Activated CD4-positive, alpha-beta T cell treated with anti-CD3 and anti-CD28 coated beads, Interleukin-2, amount 50 U/mL, for 4 hours (primary cell): ENCODE data around the gene VAV2.

Source experiments
- DNase-seq, 2 experiments: peaks; one replicate each; pipeline ENCODE4 v3.0.0-alpha.2; 2020

VAV2 gene

GRCh38 chr9:133810556-133811195, 181.4 kb downstream of the VAV2 start:
- no peak for DNase-seq

- no peak for DNase-seq
Measured at GRCh38 chr9:133809335-133809734, 182.8 kb downstream of the VAV2 start.

GRCh38 chr9:133807818-133808217, 184.3 kb downstream of the VAV2 start:
- no peak for DNase-seq

- no peak for DNase-seq
Measured at GRCh38 chr9:133807037-133807436, 185.1 kb downstream of the VAV2 start.

- DNase-seq, result no peak
Measured at GRCh38 chr9:133806623-133807010, 185.5 kb downstream of the VAV2 start.

GRCh38 chr9:133805876-133806622, 186.1 kb downstream of the VAV2 start:
- DNase-seq, result no peak

- DNase-seq, result no peak
Measured at GRCh38 chr9:133804199-133804598, 187.9 kb downstream of the VAV2 start.

GRCh38 chr9:133803745-133804144, 188.4 kb downstream of the VAV2 start:
- no peak for DNase-seq

- no peak for DNase-seq
Measured at GRCh38 chr9:133803028-133803585, 189.0 kb downstream of the VAV2 start.

- DNase-seq, result no peak
Measured at GRCh38 chr9:133801739-133802138, 190.4 kb downstream of the VAV2 start.

- no peak for DNase-seq
Measured at GRCh38 chr9:133800266-133800665, 191.9 kb downstream of the VAV2 start.

GRCh38 chr9:133799716-133800115, 192.4 kb downstream of the VAV2 start:
- DNase-seq, result no peak

- no peak for DNase-seq
Measured at GRCh38 chr9:133799106-133799505, 193.0 kb downstream of the VAV2 start.

- no peak for DNase-seq
Measured at GRCh38 chr9:133798160-133798559, 194.0 kb downstream of the VAV2 start.

GRCh38 chr9:133797406-133798105, 194.6 kb downstream of the VAV2 start:
- DNase-seq, result no peak

- no peak for DNase-seq
Measured at GRCh38 chr9:133796562-133796961, 195.6 kb downstream of the VAV2 start.

- DNase-seq, result no peak
Measured at GRCh38 chr9:133795049-133795448, 197.1 kb downstream of the VAV2 start.

- no peak for DNase-seq
Measured at GRCh38 chr9:133794016-133794760, 197.9 kb downstream of the VAV2 start.

- DNase-seq, result no peak
Measured at GRCh38 chr9:133793471-133793870, 198.7 kb downstream of the VAV2 start.

- peak; percentile 30 to 34 for DNase-seq
Measured at GRCh38 chr9:133792721-133793470, 199.2 kb downstream of the VAV2 start.

- no peak for DNase-seq
Measured at GRCh38 chr9:133791735-133792649, 200.1 kb downstream of the VAV2 start.
